GM18498 (cell line): ENCODE results near the gene RPL27.

Experiments
- ATAC-seq: cut with Tn5 transposase; IDR thresholded peaks from one replicate; pipeline ENCODE4 v1.9.1; 2021; ENCODE audit warnings: mild to moderate bottlenecking, moderate library complexity; ENCODE audit not compliant: unreplicated experiment

The RPL27 gene

GRCh38 chr17:43020789-43021740 is 22.8 kb downstream of the RPL27 start:
- ATAC-seq: no peak

- ATAC-seq: peak; percentile 50
Measured at GRCh38 chr17:43021741-43022512, 23.7 kb downstream of the RPL27 start, which contains the start of gene VAT1. Gene VAT1, minus strand, starts transcription at chr17:43022385. Its CDS starts 63 bp downstream, at chr17:43022322.

GRCh38 chr17:43024407-43025289 is 26.4 kb downstream of the RPL27 start, which contains the start of gene RND2:
Gene RND2, plus strand, starts transcription at chr17:43025231. Its CDS starts 117 bp downstream, at chr17:43025348.
- peak; percentile 49 for ATAC-seq

GRCh38 chr17:43025290-43025657 is 27.1 kb downstream of the RPL27 start:
- no peak for ATAC-seq

GRCh38 chr17:43025766-43026537 is 27.7 kb downstream of the RPL27 start:
- ATAC-seq: no peak

GRCh38 chr17:43026595-43026994 is 28.4 kb downstream of the RPL27 start:
- ATAC-seq: no peak

- ATAC-seq: no peak
Measured at GRCh38 chr17:43027091-43028032, 29.1 kb downstream of the RPL27 start.

- ATAC-seq: no peak
Measured at GRCh38 chr17:43028221-43028861, 30.1 kb downstream of the RPL27 start.

- ATAC-seq: no peak
Measured at GRCh38 chr17:43030137-43030767, 32.0 kb downstream of the RPL27 start.

GRCh38 chr17:43031666-43032065 is 33.4 kb downstream of the RPL27 start:
- ATAC-seq: no peak

- no peak for ATAC-seq
Measured at GRCh38 chr17:43033948-43034881, 36.0 kb downstream of the RPL27 start.

- no peak for ATAC-seq
Measured at GRCh38 chr17:43034894-43035293, 36.7 kb downstream of the RPL27 start.

- no peak for ATAC-seq
Measured at GRCh38 chr17:43039646-43040045, 41.4 kb downstream of the RPL27 start.

- no peak for ATAC-seq
Measured at GRCh38 chr17:43040655-43041054, 42.4 kb downstream of the RPL27 start.

GRCh38 chr17:43042025-43042628 is 43.9 kb downstream of the RPL27 start:
- ATAC-seq: no peak

GRCh38 chr17:43043307-43043706 is 45.1 kb downstream of the RPL27 start:
- ATAC-seq: no peak
